GM21381 (cell line): Measurements from ENCODE around the gene EMID1.

ENCODE experiments used
- ATAC-seq: cut with Tn5 transposase; IDR thresholded peaks from one replicate; pipeline ENCODE4 v1.9.1; 2021; ENCODE audit warnings: mild to moderate bottlenecking, moderate library complexity; ENCODE audit not compliant: unreplicated experiment

Gene EMID1

GRCh38 chr22:29205594-29206371 lies at the start of gene EMID1:
Gene EMID1, plus strand, starts transcription at chr22:29205896. Its CDS starts 143 bp downstream, at chr22:29206039.
- no peak for ATAC-seq

GRCh38 chr22:29155966-29156365 lies 49.7 kb upstream of the EMID1 start:
- ATAC-seq: no peak

- ATAC-seq: no peak
These were observed 49.2 kb upstream of the EMID1 start for GRCh38 chr22:29156507-29156906.

- ATAC-seq: no peak
These were observed 47.7 kb upstream of the EMID1 start for GRCh38 chr22:29157759-29158535.

GRCh38 chr22:29158546-29158945 lies 47.1 kb upstream of the EMID1 start:
- ATAC-seq: no peak

- no peak for ATAC-seq
These were observed 41.9 kb upstream of the EMID1 start for GRCh38 chr22:29163808-29164207.

GRCh38 chr22:29165321-29166060 lies 40.2 kb upstream of the EMID1 start:
- ATAC-seq: no peak

- no peak for ATAC-seq
These were observed 39.5 kb upstream of the EMID1 start for GRCh38 chr22:29166180-29166579.

- peak; percentile 85 for ATAC-seq
These were observed 38.4 kb upstream of the EMID1 start for GRCh38 chr22:29167032-29167911.

GRCh38 chr22:29171721-29172120 lies 34.0 kb upstream of the EMID1 start:
- no peak for ATAC-seq

- no peak for ATAC-seq
These were observed 33.5 kb upstream of the EMID1 start for GRCh38 chr22:29172216-29172615.

- no peak for ATAC-seq
These were observed 30.3 kb upstream of the EMID1 start for GRCh38 chr22:29175312-29175835.

GRCh38 chr22:29183971-29184848 lies 21.5 kb upstream of the EMID1 start:
- ATAC-seq: no peak

- ATAC-seq: no peak
These were observed 20.7 kb upstream of the EMID1 start for GRCh38 chr22:29184849-29185490.

- no peak for ATAC-seq
These were observed 19.4 kb upstream of the EMID1 start for GRCh38 chr22:29186302-29186701.

GRCh38 chr22:29187831-29188230 lies 17.9 kb upstream of the EMID1 start:
- no peak for ATAC-seq

GRCh38 chr22:29190051-29190450 lies 15.6 kb upstream of the EMID1 start:
- no peak for ATAC-seq

GRCh38 chr22:29190918-29191317 lies 14.8 kb upstream of the EMID1 start:
- ATAC-seq: no peak

- ATAC-seq: no peak
These were observed 12.7 kb upstream of the EMID1 start for GRCh38 chr22:29193021-29193420.
